NB4 (cell line): ENCODE data around the gene GABRR1.
"Not testable (repeated sequence)": the region's sequence is repeated elsewhere in the genome, so short reads cannot be mapped to it uniquely, and the experiment has no call there.

ENCODE experiments used
- DNase-seq: peaks from one replicate; pipeline ENCODE4 v3.0.0; 2010; ENCODE audit warnings: low read depth
- H3K4me3 ChIP-seq: one replicate; pipeline ENCODE4 v1.5.1; 2011; ENCODE audit warnings: mild to moderate bottlenecking, low read depth, low read length, moderate library complexity
- MYC ChIP-seq: IDR thresholded peaks from 2 replicates; pipeline ENCODE4 v1.6.1; 2011; ENCODE audit warnings: low read depth, low read length
- POLR2A ChIP-seq: IDR thresholded peaks from 2 replicates; pipeline ENCODE4 v1.6.1; 2011; ENCODE audit warnings: mild to moderate bottlenecking; ENCODE audit not compliant: insufficient read length; ENCODE audit errors: extremely low read depth
- TF ChIP-seq, protein P1 (sequence below): IDR thresholded peaks from 2 replicates; pipeline ENCODE4 v1.6.1; 2011; ENCODE audit warnings: low read depth, low read length
- TF ChIP-seq, protein P2 (sequence below): IDR thresholded peaks from one replicate; pipeline ENCODE4 v1.5.1; 2012; ENCODE audit warnings: low read depth, low read length

GABRR1 gene

DNA sequence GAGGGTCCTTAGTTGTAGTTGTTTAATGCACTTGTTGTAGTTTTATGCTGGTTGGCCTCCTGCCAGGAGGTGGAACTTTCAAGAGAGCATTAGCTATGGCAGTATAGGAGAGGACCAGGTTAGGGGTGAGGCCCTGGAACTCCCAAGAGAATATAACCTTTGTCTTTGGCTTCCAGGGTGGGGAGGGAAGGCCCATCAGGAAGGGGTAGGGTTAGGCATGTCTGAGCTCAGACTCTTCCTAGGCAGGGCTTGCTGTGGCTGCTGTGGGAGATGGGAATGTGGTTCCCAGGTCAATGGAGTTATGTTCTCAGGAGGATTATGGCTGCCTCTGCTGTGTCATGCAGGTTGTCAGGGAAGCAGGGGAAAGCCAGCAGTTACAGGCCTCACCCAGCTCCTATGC lies 20.0 kb upstream of the GABRR1 start:
- no peak for DNase-seq
- H3K4me3 ChIP-seq = no peak overlapping the region
- TF ChIP-seq POLR2A = no peak

GRCh38 chr6:89233605-89234004 lies 16.4 kb upstream of the GABRR1 start:
- DNase-seq = not testable (repeated sequence)

GRCh38 chr6:89222712-89223039 lies 5.5 kb upstream of the GABRR1 start:
- TF ChIP-seq MYC (no peak), POLR2A (no peak)
- TF ChIP-seq, protein P1, sequence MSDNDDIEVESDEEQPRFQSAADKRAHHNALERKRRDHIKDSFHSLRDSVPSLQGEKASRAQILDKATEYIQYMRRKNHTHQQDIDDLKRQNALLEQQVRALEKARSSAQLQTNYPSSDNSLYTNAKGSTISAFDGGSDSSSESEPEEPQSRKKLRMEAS = no peak
- TF ChIP-seq, protein P2, sequence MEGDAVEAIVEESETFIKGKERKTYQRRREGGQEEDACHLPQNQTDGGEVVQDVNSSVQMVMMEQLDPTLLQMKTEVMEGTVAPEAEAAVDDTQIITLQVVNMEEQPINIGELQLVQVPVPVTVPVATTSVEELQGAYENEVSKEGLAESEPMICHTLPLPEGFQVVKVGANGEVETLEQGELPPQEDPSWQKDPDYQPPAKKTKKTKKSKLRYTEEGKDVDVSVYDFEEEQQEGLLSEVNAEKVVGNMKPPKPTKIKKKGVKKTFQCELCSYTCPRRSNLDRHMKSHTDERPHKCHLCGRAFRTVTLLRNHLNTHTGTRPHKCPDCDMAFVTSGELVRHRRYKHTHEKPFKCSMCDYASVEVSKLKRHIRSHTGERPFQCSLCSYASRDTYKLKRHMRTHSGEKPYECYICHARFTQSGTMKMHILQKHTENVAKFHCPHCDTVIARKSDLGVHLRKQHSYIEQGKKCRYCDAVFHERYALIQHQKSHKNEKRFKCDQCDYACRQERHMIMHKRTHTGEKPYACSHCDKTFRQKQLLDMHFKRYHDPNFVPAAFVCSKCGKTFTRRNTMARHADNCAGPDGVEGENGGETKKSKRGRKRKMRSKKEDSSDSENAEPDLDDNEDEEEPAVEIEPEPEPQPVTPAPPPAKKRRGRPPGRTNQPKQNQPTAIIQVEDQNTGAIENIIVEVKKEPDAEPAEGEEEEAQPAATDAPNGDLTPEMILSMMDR = no peak
- H3K4me3 ChIP-seq = no peak overlapping the region
- no peak for DNase-seq

More at GRCh38 chr6:89233605-89234004, 16.4 kb upstream of the GABRR1 start:
- not testable (repeated sequence) for H3K4me3 ChIP-seq

- DNase-seq = no peak
- TF ChIP-seq, protein P2 = no peak
- TF ChIP-seq POLR2A = no peak
- TF ChIP-seq MYC = no peak
- TF ChIP-seq, protein P1 = no peak
- no peak overlapping the region for H3K4me3 ChIP-seq
Measured at GRCh38 chr6:89221971-89222711, 5.0 kb upstream of the GABRR1 start.

GRCh38 chr6:89221129-89221528 lies 4.0 kb upstream of the GABRR1 start:
- DNase-seq = no peak
- TF ChIP-seq POLR2A = no peak
- H3K4me3 ChIP-seq = no peak overlapping the region

- no peak for DNase-seq
- H3K4me3 ChIP-seq = no peak overlapping the region
- TF ChIP-seq, protein P1 = no peak
- TF ChIP-seq, protein P2 = no peak
Measured at GRCh38 chr6:89216411-89216810, 747 bp downstream of the GABRR1 start.

DNA sequence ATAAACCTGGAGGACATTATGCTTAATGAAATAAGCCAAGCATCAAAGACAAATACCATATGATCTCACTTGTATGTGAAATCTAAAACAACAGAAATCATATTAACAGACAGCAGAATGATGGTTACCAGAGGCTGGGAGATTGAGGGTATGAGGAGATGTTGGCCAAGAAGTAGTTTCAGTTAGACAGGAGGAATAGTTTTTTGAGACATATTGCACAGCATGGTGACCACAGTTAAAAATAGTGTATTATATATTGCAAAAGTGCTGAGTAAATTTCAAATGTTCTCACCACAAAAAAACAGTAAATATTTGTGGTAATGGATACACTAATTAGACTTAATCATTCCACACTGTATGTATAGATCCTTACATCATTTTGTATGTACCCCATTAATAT lies 1.8 kb downstream of the GABRR1 start:
- peak; percentile 19 for DNase-seq
- no peak overlapping the region for H3K4me3 ChIP-seq
- TF ChIP-seq, protein P1 = no peak
- TF ChIP-seq, protein P2 = no peak
- TF ChIP-seq MYC (no peak), POLR2A (no peak)

DNA sequence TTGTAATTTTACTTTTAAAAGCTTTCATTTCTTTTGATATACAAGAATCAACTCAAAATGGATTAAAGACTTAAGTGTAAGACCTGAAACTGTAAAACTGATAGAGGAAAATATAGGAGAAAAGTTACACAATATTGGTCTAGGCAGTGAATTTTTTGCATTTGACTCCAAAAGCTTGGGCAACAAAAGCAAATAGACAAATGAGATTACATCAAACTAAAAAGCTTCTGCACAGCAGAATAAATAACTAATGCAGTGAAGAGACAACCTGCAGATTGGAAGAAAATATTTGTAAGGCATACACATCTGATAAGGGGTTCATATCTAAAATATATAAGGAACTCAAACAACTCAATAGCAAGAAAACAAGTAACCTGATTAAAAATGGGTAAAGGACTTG lies 3.0 kb downstream of the GABRR1 start:
- DNase-seq = no peak
- H3K4me3 ChIP-seq = no peak overlapping the region
- TF ChIP-seq, protein P1 = no peak
- TF ChIP-seq POLR2A = no peak
- no peak for TF ChIP-seq MYC
- TF ChIP-seq, protein P2 = no peak
